GM12878 (cell line): ENCODE data around the gene RIPOR3. TPM values are rescaled to one million over a fixed set of nuclear protein-coding genes. Genes with fewer than 3 reads are reported as not detected.
"Not testable (repeated sequence)": the region's sequence is repeated elsewhere in the genome, so short reads cannot be mapped to it uniquely, and the experiment has no call there.

ENCODE experiments used
- ATAC-seq: fragments of 200-7000 bp; cut with Tn5 transposase; 3 replicates; pipeline ENCODE4 v1.9.1; 2020; ENCODE audit warnings: mild to moderate bottlenecking, moderate library complexity
- BruUV-seq: library from RNA; stranded (reverse); fragments of 400-500 nt; replicated peaks from 2 replicates; lab custom pipeline; 2021; lab: Mats Ljungman, UMichigan
- CTCF ChIA-PET: fragments of 300-600 bp; sonication (Branson Sonifier 250); formaldehyde crosslinking; extraction: SDS; loops from one replicate; lab custom pipeline; 2021; ENCODE audit warnings: inconsistent platforms; lab: Yijun Ruan, JAX
- POLR2A ChIA-PET: fragments of 350-600 bp; formaldehyde crosslinking; extraction: SDS; loops from one replicate; lab custom pipeline; 2021; ENCODE audit warnings: inconsistent platforms; lab: Charles Lee
- RAD21 ChIA-PET: fragments of 300-600 bp; sonication (Branson Sonifier 250); formaldehyde crosslinking; loops from one replicate; lab custom pipeline; 2023; ENCODE audit warnings: antibody characterized with exemption; ENCODE audit not compliant: unreplicated experiment; lab: Charles Lee
- SMC1A ChIA-PET: fragments of 300-600 bp; sonication (Branson Sonifier 250); formaldehyde crosslinking; loops from one replicate; lab custom pipeline; 2023; ENCODE audit not compliant: unreplicated experiment, uncharacterized antibody; lab: Charles Lee
- DNase-seq: peaks from one replicate; pipeline ENCODE4 v3.0.0-alpha.2; 2011; ENCODE audit warnings: low read depth, low spot score
- FAIRE-seq: peaks from 3 replicates; lab custom pipeline; 2011; peaks lifted over from hg19 to GRCh38; lab: Jason Lieb, UNC
- H2AFZ ChIP-seq: 2 replicates; pipeline ENCODE4 v1.6.0; 2011; ENCODE audit warnings: low read depth, low read length, control low read depth; ENCODE audit not compliant: control insufficient read depth
- H3K27ac ChIP-seq: 2 replicates; pipeline ENCODE4 v1.5.1; 2011; ENCODE audit warnings: control low read depth; ENCODE audit not compliant: control insufficient read depth, insufficient read depth
- H3K27me3 ChIP-seq, 2 experiments: replicated peaks in 1 of 2; 2 replicates each; pipeline versions ENCODE4 v1.6.0 to v1.6.1; 2011; ENCODE audit warnings: low read length in 1 of 2; ENCODE audit not compliant: control insufficient read depth in 2 of 2, insufficient read depth in 2 of 2
- H3K36me3 ChIP-seq, 2 experiments: 2 replicates each; pipeline ENCODE4 v1.5.1; 2011; ENCODE audit warnings: low read length in 1 of 2; ENCODE audit not compliant: control insufficient read depth in 2 of 2, insufficient read depth in 2 of 2
- H3K4me1 ChIP-seq: 2 replicates; pipeline ENCODE4 v1.6.1; 2011; ENCODE audit warnings: mild to moderate bottlenecking, low read length, moderate library complexity, mixed read lengths; ENCODE audit not compliant: control insufficient read depth, insufficient read depth
- H3K4me2 ChIP-seq: 2 replicates; pipeline ENCODE4 v1.6.0; 2011; ENCODE audit warnings: control low read depth; ENCODE audit not compliant: control insufficient read depth, insufficient read depth
- H3K4me3 ChIP-seq: fragments of 200-600 bp; sonication (generic); 2 replicates; pipeline ENCODE4 v1.5.1; 2016
- H3K79me2 ChIP-seq: 2 replicates; pipeline ENCODE4 v1.6.0; 2011; ENCODE audit warnings: low read length; ENCODE audit not compliant: control insufficient read depth, insufficient read depth
- H3K9ac ChIP-seq: 2 replicates; pipeline ENCODE4 v1.8.0; 2011; ENCODE audit warnings: low read length, control low read depth, mixed read lengths; ENCODE audit not compliant: control insufficient read depth, insufficient read depth
- H3K9me3 ChIP-seq: replicated peaks from 3 replicates; pipeline ENCODE4 v1.5.1; 2011; ENCODE audit warnings: mild to moderate bottlenecking, low read length; ENCODE audit not compliant: control insufficient read depth, insufficient read depth
- H4K20me1 ChIP-seq: 2 replicates; pipeline ENCODE4 v1.6.0; 2011; ENCODE audit not compliant: control insufficient read depth, insufficient read depth
- ATF2 ChIP-seq: IDR thresholded peaks from 2 replicates; pipeline ENCODE4 v1.6.1; 2012; ENCODE audit warnings: low read length, inconsistent platforms
- BHLHE40 ChIP-seq, 2 experiments: fragments of 450-650 bp in 1 of 2; IDR thresholded peaks; 2 replicates each; pipeline ENCODE4 v1.6.1; 2011 to 2017; ENCODE audit warnings: low read depth in 2 of 2, borderline replicate concordance in 1 of 2, improper control_type of control experiment in 1 of 2, low read length in 1 of 2, mild to moderate bottlenecking in 1 of 2
- HDAC2 ChIP-seq: fragments of 200-600 bp; sonication (generic); IDR thresholded peaks from 2 replicates; pipeline ENCODE4 v1.6.1; 2017
- KDM1A ChIP-seq: fragments of 200-600 bp; sonication (generic); IDR thresholded peaks from 2 replicates; pipeline ENCODE4 v1.6.1; 2016; ENCODE audit warnings: borderline replicate concordance
- MXI1 ChIP-seq: fragments of 150-350 bp; IDR thresholded peaks from 2 replicates; pipeline ENCODE4 v1.6.1; 2011; ENCODE audit warnings: low read depth, mild to moderate bottlenecking, inconsistent platforms, low read length, improper control_type of control experiment
- NBN ChIP-seq: fragments of 450-650 bp; IDR thresholded peaks from 2 replicates; pipeline ENCODE4 v1.6.1; 2016
- RB1 ChIP-seq: fragments of 450-650 bp; formaldehyde crosslinking; IDR thresholded peaks from 2 replicates; pipeline ENCODE4 v1.6.1; 2017; ENCODE audit warnings: mild to moderate bottlenecking, borderline replicate concordance
- RELB ChIP-seq: fragments of 450-650 bp; IDR thresholded peaks from 2 replicates; pipeline ENCODE4 v1.6.1; 2017; ENCODE audit warnings: low read depth, mild to moderate bottlenecking, moderate library complexity
- SMAD5 ChIP-seq: IDR thresholded peaks from 2 replicates; pipeline ENCODE4 v1.6.1; 2016; ENCODE audit warnings: antibody characterized with exemption, low read depth
- SREBF2 ChIP-seq: IDR thresholded peaks from 2 replicates; pipeline ENCODE4 v1.6.1; 2012; ENCODE audit warnings: mild to moderate bottlenecking, low read length
- ZBTB11 ChIP-seq: fragments of 450-650 bp; formaldehyde crosslinking; IDR thresholded peaks from 2 replicates; pipeline ENCODE4 v1.5.0; 2022; ENCODE audit warnings: mild to moderate bottlenecking, missing genetic modification characterization
- ZNF217 ChIP-seq: fragments of 450-650 bp; IDR thresholded peaks from 2 replicates; pipeline ENCODE4 v1.6.1; 2017; ENCODE audit warnings: antibody characterized with exemption, mild to moderate bottlenecking
- WGBS: methylation state at CpG from one replicate; pipeline ENCODE4 v1.1.6; 2016; ENCODE audit warnings: low lambda C conversion rate; ENCODE audit not compliant: insufficient replicate concordance, insufficient coverage; ENCODE audit errors: missing lambda C conversion rate; 5-methylcytosine and 5-hydroxymethylcytosine counted together
- in situ Hi-C: fragments of 300-500 bp; cut with MboI; formaldehyde crosslinking; loops from 9 replicates; pipeline ENCODE4 v1.14.3; 2018; ENCODE audit warnings: mixed read lengths
- intact Hi-C: fragments of 100-400 bp; cut with micrococcal nuclease; formaldehyde crosslinking; loops from one replicate; pipeline ENCODE4 v1.14.2; 2022; ENCODE audit not compliant: unreplicated experiment
- polyA plus RNA-seq, 11 experiments: library from polyadenylated mRNA; depleted of rRNA in 4 of 11; unstranded in 6 of 11; stranded (reverse) in 5 of 11; fragments of >200 nt; fragmentation: Nextera tagmentation in 4 of 11; fragmentation: Illumina TruSeq in 1 of 11; extraction: Ambion mirVana in 4 of 11; extraction: Trizol in 1 of 11; gene quantifications; 1 replicate in 1 of 11; 2 replicates in 10 of 11; pipeline versions ENCODE4 v1.2.1 to v1.2.3, GENCODE V29; 2011 to 2016; ENCODE audit warnings: inconsistent platforms in 2 of 11, missing spikeins in 2 of 11, low read depth in 1 of 11
- total RNA-seq, 4 experiments: library from RNA; depleted of rRNA in 3 of 4; stranded (reverse); fragments of >200 nt in 3 of 4; fragmentation: Illumina TruSeq in 1 of 4; extraction: Trizol in 1 of 4; gene quantifications; 2 replicates each; pipeline versions ENCODE4 v1.2.1 to v1.2.3, GENCODE V29; 2013 to 2021

Gene RIPOR3
- total and polyA plus RNA-seq, 10 of the 15 experiments (the other 5 are each of a cell fraction or from before 2014, with no cell fraction given): 0.04 to 0.55 (median 0.12) TPM; not detected in 6

- no peak overlapping the region for H3K9ac ChIP-seq
- no peak for DNase-seq
- intact Hi-C loops: loop anchor here (10.0 kb wide), 1 partner anchor 124 kb away; no protein-coding TSS in a partner anchor
- no peak overlapping the region for H3K27ac ChIP-seq
- H3K4me1 ChIP-seq: no peaks in the 10 kb centered on the region; the same call in 1 of the 2 replicates
- no peaks in the 10 kb centered on the region for H3K36me3 ChIP-seq
- no peak for TF ChIP-seq MXI1
- TF ChIP-seq SREBF2: no peak
- TF ChIP-seq RELB: no peak
- no peak for TF ChIP-seq NBN
- TF ChIP-seq KDM1A: no peak
- TF ChIP-seq SMAD5: no peak
- no peak for TF ChIP-seq ATF2
- TF ChIP-seq RB1: no peak
- no peak for TF ChIP-seq ZBTB11 (CRISPR knock-in tag)
- no peak for TF ChIP-seq BHLHE40 (IDR thresholded peaks at IDR 0.05; ENCODE audit: borderline replicate concordance in 1 of 2, low read depth in 2 of 2, low read length in 1 of 2)
- no peak for TF ChIP-seq ZNF217
- no peak for TF ChIP-seq HDAC2
- ChIA-PET CTCF (interaction anchor here (0.6 to 1.1 kb wide), 2 partner anchors 13 to 129 kb away, joined by 3 read pairs; no protein-coding TSS in a partner anchor), SMC1A (no interaction called here), RAD21 (no interaction called here), POLR2A (interaction anchor here (0.6 kb wide), 1 partner anchor 53 kb away, joined by 3 read pairs; no protein-coding TSS in a partner anchor)
- no peaks in the 10 kb centered on the region; the same call in 2 of the 3 replicates for H3K9me3 ChIP-seq
- H3K27me3 ChIP-seq: no peaks in the 10 kb centered on the region
- ATAC-seq: no peak
- H3K4me3 ChIP-seq: no peak overlapping the region
- H3K79me2 ChIP-seq: no peaks in the 10 kb centered on the region
- no peak overlapping the region for H3K4me2 ChIP-seq
- no TSS peak for BruUV-seq
- WGBS: 34% methylated on average over 4 of the region's 4 CpGs
- in situ Hi-C loops: no loop called here
- FAIRE-seq: no peak
- H2AFZ ChIP-seq: no peak overlapping the region
- no peaks in the 10 kb centered on the region for H4K20me1 ChIP-seq
These were observed 70.2 kb downstream of the RIPOR3 start for GRCh38 chr20:50621068-50621665.

GRCh38 chr20:50620459-50620858, 70.9 kb downstream of the RIPOR3 start:
- in situ Hi-C loops, SMC1A ChIA-PET, H3K4me1 ChIP-seq, H4K20me1 ChIP-seq, H2AFZ ChIP-seq, ATAC-seq, FAIRE-seq, BruUV-seq, H3K36me3 ChIP-seq, H3K79me2 ChIP-seq, CTCF ChIA-PET, H3K27ac ChIP-seq, H3K4me2 ChIP-seq, H3K27me3 ChIP-seq, RAD21 ChIA-PET, H3K9ac ChIP-seq, H3K9me3 ChIP-seq, DNase-seq, H3K4me3 ChIP-seq: not testable (repeated sequence)
- POLR2A ChIA-PET: interaction anchor here (0.6 kb wide), 1 partner anchor 53 kb away, joined by 3 read pairs; no protein-coding TSS in a partner anchor
- intact Hi-C loops: loop anchor here (10.0 kb wide), 1 partner anchor 124 kb away; no protein-coding TSS in a partner anchor
- WGBS: 78% methylated on average over 9 of the region's 9 CpGs
